Mammary epithelial cell (primary cell): ENCODE measurements around the gene MYO1H.

Experiments used
- CTCF ChIP-seq, 2 donors: IDR thresholded peaks in 1 of 2; conservative IDR thresholded peaks in 1 of 2; 2 replicates each; pipeline ENCODE4 v1.5.1; 2011 to 2012; ENCODE audit warnings: inconsistent platforms in 2 of 2, low read length in 2 of 2, mild to moderate bottlenecking in 2 of 2, control low read depth in 1 of 2, low read depth in 1 of 2; ENCODE audit not compliant: insufficient read depth in 1 of 2; ENCODE audit errors: extremely low read depth in 1 of 2
- EZH2 ChIP-seq: IDR thresholded peaks from 2 replicates; pipeline ENCODE4 v1.6.1; 2012; ENCODE audit warnings: low read length, inconsistent platforms, borderline replicate concordance

GRCh38 chr12:109460538-109460937 lies 112.8 kb downstream of the MYO1H start:
- no peak for TF ChIP-seq CTCF (conservative IDR thresholded peaks at IDR 0.05 in 1 of 2, IDR thresholded peaks at IDR 0.05 in 1 of 2; ENCODE audit: extremely low read depth in 1 of 2, insufficient read depth in 1 of 2, low read depth in 1 of 2, low read length in 2 of 2)
- TF ChIP-seq EZH2, result no peak
